ENCODE data around the gene CSNK1G1.
"Not testable (repeated sequence)": the region's sequence is repeated elsewhere in the genome, so short reads cannot be mapped to it uniquely, and the experiment has no call there.

The CSNK1G1 gene

DNA sequence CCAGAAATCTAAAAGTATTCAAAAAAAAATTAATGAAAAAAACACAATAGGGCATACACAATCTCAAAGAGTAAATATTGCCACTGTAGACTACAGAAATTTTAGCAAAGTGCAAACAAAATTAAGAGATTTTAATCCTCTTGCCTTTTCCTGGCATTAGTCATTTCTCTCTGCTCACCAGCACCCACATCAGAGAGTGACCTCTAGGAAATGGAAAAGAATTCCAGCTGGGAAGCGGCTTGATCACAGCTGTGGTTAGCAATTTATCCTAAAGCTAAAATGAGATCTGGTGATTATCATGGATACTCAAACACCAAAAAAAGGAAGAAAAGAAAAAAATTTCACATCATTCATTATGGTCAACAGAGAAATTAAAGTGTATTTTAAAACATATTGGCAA lies 7.5 kb downstream of the CSNK1G1 start:
- no peak for DNase-seq

DNA sequence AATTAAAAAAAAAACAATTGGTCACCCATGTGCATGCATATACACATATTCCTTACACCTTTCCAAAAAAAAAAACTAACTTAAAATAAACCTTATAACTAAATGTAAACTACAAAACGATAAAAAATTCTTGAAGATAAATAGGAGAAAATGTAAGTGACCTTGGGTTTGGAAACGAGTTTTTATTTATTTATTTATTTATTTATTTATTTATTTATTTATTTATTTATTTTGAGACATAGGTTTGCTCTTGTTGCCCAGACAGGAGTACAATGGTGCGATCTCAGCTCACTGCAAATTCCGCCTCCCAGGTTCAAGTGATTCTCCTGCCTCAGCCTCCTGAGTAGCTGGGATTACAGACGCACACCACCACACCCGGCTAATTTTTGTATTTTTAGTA lies 9.7 kb downstream of the CSNK1G1 start:
- not testable (repeated sequence) for DNase-seq

DNA sequence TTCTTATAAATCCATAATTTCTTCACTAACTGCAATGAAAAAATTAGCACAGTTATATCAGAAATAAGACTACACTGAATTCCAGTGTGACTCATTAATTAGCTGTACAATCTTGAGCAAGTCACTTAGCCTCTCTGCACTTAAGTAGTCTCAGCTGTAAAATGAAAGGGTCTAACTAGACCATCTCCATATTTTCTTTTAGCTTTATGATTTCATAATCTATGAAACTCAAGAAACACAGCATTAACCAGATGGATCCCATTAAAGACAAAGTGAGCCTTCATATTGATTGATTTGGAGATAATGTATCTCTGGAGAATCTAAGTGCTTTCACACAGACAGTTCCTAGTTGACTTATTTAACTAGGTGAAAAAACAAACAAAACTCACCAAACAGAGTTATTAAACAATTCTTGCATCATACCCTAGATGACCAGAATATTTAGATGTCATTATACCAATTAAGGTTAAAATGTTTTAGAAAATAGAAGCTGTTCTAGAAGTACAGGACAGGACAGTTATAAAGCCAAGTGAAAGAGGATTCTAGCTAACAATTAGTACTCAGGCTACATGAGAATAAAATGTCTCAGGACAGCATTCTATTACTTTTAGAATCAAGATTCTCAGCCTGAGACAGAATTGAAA lies 11.2 kb downstream of the CSNK1G1 start:
- DNase-seq, result no peak

DNA sequence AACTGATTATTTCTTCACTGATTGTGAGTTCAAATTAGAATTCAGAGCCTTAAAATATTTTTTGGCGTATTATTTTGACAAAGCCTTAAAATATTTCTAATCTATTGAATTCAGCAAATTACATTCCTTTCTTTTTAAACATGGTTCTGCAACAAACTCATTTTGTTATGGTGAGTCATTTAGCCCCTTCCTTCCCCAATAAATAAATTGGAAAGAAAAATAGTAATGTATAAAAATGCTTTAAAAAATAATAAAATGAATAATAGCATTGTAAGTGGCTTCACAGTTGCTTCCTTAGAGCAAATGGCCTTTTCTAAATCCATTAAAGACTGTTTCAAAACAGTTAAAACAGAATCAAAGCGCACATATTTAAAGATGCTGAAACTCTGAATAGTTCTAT lies 12.1 kb downstream of the CSNK1G1 start:
- no peak for DNase-seq

DNA sequence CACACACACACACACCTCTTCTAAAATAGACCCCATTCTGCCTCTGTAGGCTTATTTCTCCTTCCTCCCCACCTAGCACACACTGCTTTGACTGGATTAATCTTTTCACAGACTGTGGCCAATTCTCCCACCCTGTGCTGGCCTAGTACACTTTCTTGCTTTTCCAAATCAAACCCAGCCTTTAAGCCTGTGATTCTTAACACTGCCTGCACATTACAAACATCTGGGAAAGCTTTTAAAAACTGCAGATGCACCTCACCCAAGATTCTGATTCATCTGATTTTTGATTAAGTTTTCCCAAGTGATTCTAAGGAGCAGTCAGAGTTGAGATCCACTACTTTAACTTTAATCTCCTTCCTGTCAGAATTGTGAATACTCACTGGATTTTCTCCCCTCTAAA lies 12.8 kb downstream of the CSNK1G1 start:
- no peak for DNase-seq

DNA sequence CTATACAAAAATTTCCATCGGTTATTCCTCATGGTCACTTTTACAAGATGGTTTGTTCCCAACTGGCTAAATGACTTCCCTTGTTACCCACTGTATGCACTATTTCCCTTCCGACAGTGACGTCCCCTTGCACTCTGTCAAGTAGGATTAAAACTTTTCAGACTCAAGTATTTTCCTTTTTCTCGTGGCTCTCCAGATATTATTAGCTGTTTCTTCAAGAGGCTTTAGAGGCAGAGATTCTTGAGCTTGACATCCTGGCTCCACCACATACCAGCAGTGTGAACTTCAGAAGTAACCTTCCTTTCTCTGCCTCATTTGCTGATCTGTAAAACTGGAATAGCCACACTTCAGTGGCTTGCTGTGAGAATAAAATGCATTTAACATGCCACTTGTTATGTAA lies 14.0 kb downstream of the CSNK1G1 start:
- DNase-seq, result no peak

DNA sequence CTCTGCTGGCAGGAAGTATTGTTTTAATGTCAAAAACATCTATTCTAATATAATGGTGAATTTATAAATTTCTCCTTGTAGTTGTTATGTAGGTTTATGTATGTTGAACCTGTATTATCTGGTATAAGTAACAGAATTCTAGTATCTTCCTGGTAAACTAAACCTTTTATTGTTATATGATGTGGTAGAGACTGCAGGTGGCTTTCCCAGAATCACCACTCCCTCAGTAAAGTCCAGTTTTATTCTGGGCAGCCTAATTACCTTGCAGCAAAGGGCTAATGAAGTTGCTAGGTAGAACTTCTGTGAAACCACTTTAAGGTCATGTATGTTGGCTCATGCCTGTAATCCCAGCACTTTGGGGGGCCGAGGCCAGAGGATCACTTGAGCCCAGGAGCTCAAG lies 15.6 kb downstream of the CSNK1G1 start:
- no peak for DNase-seq

DNA sequence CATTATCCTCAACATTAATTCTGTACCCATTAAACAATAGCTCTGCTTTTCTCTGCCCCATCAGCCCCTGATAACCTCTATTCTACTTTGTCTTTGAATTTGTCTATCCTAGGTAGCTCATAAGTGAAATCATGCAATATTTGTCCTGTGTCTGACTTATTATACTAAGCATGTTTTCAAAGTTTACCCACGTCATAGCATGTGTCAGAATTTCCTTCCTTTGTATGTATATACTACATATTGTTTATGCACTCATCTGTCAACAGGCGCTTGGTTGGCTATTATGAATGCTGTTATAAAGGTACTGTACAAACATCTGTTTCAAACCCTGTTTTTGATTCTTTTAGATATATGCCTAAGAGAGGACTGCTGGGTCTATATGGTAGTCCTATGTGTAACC lies 18.2 kb downstream of the CSNK1G1 start:
- DNase-seq, result no peak

DNA sequence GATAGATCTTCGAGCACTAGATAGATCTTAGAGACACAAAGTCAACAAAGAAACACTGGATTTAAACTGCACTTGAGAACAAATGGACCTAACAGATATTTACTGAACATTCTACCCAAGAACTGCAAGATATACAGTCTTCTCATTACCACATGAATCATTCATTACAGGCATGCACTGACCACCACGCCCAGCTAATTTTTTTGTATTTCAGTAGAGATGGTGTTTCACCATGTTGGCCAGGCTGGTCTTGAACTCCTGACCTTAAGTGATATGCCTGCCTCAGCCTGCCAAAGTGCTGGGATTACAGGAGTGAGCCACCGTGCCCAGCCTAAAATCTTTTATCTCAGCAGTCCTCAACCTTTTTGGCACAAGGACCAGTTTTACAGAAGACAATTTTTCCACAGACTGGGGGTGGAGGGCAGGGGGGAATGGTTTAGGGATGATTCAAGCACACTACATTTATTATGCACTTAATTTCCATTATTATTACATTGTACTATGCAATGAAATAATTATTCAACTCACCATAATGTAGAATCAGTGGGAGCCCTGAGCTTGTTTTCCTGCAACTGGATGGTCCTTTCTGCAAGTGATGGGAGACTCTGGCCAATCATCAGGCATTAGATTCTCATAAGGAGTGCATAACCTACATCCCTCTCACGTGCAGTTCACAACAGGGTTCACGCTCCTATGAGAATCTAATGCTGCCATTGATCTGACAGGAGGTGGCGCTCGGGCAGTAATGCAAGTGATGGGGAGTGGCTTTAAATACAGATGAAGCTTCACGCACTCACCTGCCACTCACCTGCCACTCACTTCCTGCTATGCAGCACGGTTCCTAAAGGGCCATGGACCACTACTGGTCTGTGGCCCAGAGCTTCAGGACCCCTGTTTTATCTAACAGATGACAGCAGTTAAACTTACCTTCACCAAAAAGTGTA lies 21.7 kb downstream of the CSNK1G1 start:
- peak; percentile 24 for DNase-seq

DNA sequence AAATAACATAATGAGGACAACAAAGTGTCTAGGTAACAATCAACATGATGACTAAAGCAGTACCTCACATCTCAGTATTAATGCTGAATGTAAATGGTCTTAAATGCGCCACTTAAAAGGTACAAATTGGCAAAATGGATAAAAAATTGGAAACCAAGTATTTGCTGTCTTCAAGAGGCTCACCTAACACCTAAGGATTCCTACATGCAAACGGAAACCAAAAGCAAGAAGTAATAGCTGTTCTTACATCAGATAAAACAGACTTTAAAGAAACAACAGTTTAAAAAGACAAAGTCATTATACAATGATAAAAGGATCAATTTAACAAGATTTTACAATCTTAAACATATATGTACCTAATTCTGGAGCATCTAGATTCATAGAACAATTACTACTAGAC lies 22.5 kb downstream of the CSNK1G1 start:
- no peak for DNase-seq

DNA sequence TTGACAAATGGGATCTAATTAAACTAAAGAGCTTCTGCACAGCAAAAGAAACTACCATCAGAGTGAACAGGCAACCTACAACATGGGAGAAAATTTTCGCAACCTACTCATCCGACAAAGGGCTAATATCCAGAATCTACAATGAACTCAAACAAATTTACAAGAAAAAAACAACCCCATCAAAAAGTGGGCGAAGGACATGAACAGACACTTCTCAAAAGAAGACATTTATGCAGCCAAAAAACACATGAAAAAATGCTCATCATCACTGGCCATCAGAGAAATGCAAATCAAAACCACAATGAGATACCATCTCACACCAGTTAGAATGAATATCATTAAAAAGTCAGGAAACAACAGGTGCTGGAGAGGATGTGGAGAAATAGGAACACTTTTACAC lies 24.3 kb downstream of the CSNK1G1 start:
- DNase-seq, result not testable (repeated sequence)

DNA sequence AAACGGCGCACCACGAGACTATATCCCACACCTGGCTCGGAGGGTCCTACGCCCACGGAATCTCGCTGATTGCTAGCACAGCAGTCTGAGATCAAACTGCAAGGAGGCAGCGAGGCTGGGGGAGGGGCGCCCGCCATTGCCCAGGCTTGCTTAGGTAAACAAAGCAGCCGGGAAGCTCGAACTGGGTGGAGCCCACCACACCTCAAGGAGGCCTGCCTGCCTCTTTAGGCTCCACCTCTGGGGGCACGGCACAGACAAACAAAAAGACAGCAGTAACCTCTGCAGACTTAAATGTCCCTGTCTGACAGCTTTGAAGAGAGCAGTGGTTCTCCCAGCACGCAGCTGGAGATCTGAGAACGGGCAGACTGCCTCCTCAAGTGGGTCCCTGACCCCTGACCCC lies 29.0 kb downstream of the CSNK1G1 start:
- not testable (repeated sequence) for DNase-seq

DNA sequence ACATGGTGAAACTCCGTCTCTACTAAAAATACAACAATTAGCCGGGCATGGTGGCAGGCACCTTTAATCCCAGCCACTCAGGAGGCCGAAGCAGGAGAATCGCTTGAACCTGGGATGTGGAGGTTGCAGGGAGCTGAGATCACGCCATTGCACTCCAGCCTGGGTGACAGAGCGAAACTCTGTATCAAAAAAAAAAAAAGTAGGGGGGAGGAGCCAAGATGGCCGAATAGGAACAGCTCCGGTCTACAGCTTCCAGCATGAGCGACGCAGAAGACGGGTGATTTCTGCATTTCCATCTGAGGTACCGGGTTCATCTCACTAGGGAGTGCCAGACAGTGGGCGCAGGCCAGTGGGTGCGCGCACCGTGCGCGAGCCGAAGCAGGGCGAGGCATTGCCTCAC lies 29.5 kb downstream of the CSNK1G1 start:
- not testable (repeated sequence) for DNase-seq

DNA sequence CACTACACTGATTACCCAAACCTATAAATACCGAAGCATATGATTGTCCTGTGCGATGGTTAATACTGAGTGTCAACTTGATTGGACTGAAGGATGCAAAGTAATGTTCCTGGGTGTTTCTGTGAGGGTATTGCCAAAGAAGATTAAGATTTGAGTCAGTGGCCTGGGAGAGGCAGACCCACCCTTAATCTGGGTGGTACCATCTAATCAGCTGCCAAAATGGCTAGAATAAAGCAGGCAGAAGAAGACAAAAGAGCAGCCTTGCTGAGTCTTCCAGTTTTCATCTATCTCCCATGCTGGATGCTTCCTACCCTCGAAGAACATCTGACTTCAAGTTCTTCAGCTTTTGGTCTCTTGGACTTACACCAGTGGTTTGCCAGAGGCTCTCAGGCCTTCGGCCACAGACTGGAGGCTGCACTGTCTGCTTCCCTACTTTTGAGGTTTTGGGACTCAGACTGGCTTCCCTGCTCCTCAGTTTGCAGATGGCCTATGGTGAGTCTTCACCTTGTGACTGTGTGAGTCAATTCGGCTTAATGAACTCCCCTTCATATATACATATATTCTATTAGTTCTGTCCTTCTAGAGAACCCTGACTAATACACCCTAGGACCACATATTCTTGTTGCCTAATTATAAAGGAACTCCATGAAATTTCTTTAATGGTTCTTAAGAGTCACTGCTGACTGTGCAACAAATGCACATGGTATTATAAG lies 31.7 kb downstream of the CSNK1G1 start:
- DNase-seq, result no peak

DNA sequence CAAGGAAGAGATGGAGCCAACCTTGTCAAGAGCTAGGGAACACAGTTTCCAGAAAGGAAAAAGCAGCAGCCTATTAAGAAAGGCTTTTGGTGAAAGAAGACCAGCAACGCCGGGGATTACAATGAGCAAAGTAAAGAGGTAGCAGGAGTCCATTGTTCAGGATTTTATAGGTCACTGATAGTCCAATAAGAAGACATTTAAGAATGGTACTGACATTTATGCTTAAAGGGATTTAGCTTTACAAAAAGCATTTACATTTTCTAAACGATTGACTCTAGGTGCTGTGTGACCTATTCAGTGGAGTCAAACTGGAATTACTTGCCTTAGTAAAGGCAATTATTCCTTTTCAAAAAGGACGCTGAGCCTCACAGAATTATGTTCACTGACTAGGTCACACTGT lies 40.8 kb downstream of the CSNK1G1 start:
- DNase-seq, result no peak

DNA sequence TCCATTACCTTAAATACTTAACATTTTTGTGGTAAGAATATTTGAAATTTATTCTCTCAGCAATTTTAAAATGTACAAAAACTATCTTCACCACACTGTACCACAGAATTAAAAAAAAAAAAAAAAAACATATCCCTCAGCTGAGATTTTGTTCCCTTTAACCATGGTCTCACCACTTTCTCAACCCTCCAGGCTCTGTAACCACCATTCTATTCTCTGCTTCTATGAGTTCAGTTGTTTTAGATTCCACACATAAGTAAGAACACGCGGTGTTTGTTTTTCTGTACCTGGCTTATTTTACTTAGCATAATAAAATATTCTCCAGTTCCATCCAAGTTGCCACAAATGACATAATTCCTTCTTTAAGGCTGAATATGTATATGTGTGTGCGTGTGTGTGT lies 41.5 kb downstream of the CSNK1G1 start:
- no peak for DNase-seq

DNA sequence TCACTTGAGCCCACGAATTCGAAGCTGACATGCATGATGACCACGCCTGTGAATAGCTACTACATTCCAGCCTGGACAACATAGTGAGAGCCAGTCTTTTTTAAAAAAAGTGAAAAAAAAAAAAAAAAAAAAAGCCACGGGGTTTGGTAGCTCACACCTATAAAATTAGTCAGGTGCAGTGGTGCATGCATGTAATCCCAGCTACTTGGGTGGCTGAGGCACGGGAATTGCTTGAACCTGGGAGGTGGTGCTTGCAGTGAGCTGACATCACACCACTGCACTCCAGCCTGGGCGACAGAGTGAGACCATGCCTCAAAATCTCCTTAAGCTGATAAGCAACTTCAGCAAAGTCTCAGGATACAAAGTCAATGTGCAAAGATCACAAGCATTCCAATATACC lies 44.4 kb downstream of the CSNK1G1 start:
- no peak for DNase-seq

DNA sequence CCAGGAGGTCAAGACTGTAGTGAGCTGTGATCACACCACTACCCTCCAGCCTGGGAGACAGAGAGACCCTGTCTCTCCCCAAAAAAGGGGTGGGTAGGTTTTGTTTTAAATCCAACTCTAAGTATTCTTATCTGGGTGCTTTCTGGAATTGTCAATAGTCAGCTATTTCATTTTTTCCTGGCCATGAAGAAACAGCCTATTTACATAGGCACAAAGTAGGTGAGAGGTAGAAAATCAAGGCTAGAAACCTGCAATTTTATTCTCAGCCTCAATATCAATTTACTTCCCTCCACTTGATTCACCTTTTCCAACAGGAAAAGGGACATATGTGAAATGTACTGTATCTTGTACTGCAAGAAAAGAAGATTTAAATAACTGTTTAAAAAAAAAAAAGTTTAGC lies 45.9 kb downstream of the CSNK1G1 start:
- no peak for DNase-seq

DNA sequence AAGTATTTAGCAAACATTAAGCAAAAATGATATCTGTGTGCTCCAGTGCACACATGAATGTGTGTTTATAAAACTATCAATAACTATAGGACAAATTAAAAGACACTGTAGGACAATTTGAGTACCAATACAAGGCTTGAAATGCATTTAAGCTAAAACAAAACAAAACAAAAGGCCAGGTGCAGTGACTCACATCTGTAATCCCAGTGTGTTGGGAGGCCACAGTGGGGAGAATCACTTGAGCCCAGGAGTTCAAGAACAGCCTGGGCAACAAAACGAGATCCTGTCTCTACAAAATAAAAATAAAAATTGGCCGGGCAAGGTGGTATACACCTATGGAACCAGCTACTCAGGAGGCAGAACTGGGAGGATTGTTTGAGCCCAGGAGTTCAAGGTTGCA lies 50.7 kb downstream of the CSNK1G1 start:
- no peak for DNase-seq

DNA sequence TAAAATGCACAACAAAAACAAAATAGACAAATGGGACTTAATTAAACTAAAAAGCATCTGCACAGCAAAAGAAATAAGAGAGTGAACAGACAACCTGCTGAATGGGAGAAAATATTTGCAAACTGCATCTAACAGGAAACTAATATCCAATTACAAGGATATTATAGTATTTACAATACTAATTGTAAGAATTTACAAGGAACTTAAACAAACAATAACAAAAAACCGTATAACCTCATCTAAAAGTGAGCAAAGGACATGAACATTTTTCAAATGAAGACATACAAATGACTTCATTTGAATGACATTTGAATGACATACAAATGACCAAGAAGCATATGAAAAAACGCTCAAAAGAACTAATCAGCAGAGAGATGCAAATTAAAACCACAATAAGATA lies 66.4 kb downstream of the CSNK1G1 start:
- DNase-seq, result no peak

DNA sequence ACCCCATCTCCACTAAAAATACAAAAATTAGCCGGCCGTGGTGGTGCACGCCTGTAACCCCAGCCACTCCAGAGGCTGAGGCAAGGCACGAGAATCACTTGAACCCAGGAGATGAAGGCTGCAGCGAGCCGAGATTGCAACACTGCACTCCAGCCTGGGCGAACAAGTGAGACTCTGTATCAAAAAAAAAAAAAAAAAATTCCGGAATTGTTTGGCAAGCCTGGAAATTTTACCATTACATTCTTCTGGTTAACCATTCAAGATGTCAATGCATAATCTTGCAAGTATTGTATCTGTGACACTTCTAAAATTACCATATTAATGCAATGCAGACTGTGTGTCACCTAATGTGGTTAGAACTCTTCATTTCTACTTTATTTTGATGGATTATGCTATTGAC lies 67.0 kb downstream of the CSNK1G1 start:
- no peak for DNase-seq

DNA sequence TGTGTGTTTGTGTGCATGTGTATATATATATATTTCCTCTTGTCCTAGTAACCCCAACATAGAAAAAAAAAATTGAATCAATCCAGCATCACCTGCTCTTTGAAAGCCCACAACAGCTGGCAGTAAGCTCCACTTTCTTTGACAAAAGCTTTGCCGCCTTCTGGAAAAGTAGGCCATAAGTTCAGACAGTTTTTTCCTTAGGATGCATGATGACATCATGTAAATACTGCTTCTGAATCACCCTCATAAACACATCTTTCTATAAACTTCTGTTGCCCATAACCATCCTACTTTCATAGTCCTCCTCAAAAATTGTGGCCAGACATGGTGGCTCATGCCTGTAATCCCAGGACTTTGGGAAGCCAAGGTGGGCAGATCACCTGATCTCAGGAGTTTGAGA lies 67.4 kb downstream of the CSNK1G1 start:
- DNase-seq, result no peak

DNA sequence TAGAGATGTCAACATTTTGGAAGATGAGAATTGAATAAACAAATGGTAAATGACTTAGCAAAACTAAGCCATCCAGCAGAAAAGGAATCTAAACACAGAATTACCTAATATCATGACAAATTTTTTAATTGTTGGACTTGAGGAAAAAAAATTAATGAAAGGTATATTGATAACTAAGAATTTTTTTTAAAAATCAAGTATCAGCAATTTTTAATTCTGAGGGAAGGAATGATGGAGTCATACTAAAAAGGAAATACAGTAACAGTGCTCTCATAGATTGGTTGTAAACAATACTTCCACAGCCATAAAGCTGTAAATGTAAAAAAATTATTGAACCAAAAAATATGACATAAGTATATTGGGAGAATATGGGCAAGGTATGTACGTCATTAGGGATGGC lies 68.0 kb downstream of the CSNK1G1 start:
- DNase-seq, result no peak

DNA sequence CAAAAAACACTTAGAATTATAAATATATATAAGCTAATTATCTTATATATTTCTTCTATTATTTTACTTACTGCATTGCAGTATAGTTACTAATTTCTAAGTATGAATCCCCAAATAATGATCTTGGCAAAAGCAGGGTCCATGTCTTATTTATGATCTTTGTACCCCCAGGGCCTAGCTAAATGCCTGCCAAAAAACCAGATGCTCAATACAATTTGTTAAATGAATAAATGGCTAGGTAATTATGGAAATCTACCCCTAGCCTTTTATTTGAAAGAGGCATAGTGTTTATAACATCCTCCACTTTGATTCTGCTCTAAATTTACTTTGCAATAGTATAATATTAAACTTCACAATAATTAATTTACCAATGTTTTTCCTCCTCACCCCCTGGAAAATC lies 69.5 kb downstream of the CSNK1G1 start:
- no peak for DNase-seq

Data from stimulated activated CD4-positive, alpha-beta T cell treated with anti-CD3 and anti-CD28 coated beads, Interleukin-1b, Interleukin-23, amount 100 ng/mL, for 48 hours (primary cell).